ENCODE measurements around the gene GYPC. TPM values are rescaled to one million over a fixed set of nuclear protein-coding genes. Genes with fewer than 3 reads are reported as not detected.

Gene GYPC
- total RNA-seq, 1 donor from 2014 or later: 51.1 TPM

GRCh38 chr2:126649101-126649500 is 6.9 kb upstream of the GYPC start:
- DNase-seq (ENCODE audit: low spot score): no peak

GRCh38 chr2:126650994-126651393 is 5.0 kb upstream of the GYPC start:
- DNase-seq (ENCODE audit: low spot score): no peak

- no peak for DNase-seq (ENCODE audit: low spot score)
These were observed 3.6 kb upstream of the GYPC start for GRCh38 chr2:126652323-126652891.

GRCh38 chr2:126653109-126653508 is 2.8 kb upstream of the GYPC start:
- no peak for DNase-seq (ENCODE audit: low spot score)

GRCh38 chr2:126653761-126654160 is 2.2 kb upstream of the GYPC start:
- no peak for DNase-seq (ENCODE audit: low spot score)

GRCh38 chr2:126655051-126655450 is 907 bp upstream of the GYPC start:
- DNase-seq (ENCODE audit: low spot score): no peak

GRCh38 chr2:126656431-126657147 is 631 bp downstream of the GYPC start:
- DNase-seq (ENCODE audit: low spot score): no peak

GRCh38 chr2:126657148-126657635 is 1.2 kb downstream of the GYPC start:
- DNase-seq (ENCODE audit: low spot score): peak; percentile 70

GRCh38 chr2:126657636-126658318 is 1.8 kb downstream of the GYPC start:
- DNase-seq (ENCODE audit: low spot score): peak; percentile 86

GRCh38 chr2:126658319-126658904 is 2.5 kb downstream of the GYPC start:
- no peak for DNase-seq (ENCODE audit: low spot score)

- peak; percentile 58 for DNase-seq (ENCODE audit: low spot score)
These were observed 3.1 kb downstream of the GYPC start for GRCh38 chr2:126658905-126659561.

- DNase-seq (ENCODE audit: low spot score): no peak
These were observed 3.9 kb downstream of the GYPC start for GRCh38 chr2:126659562-126660467.

- DNase-seq (ENCODE audit: low spot score): no peak
These were observed 5.0 kb downstream of the GYPC start for GRCh38 chr2:126660971-126661370.

- no peak for DNase-seq (ENCODE audit: low spot score)
These were observed 5.9 kb downstream of the GYPC start for GRCh38 chr2:126661702-126662500.

GRCh38 chr2:126662621-126663020 is 6.7 kb downstream of the GYPC start:
- DNase-seq (ENCODE audit: low spot score): no peak

GRCh38 chr2:126663184-126663963 is 7.4 kb downstream of the GYPC start:
- no peak for DNase-seq (ENCODE audit: low spot score)

- no peak for DNase-seq (ENCODE audit: low spot score)
These were observed 8.3 kb downstream of the GYPC start for GRCh38 chr2:126664234-126664633.

- no peak for DNase-seq (ENCODE audit: low spot score)
These were observed 8.7 kb downstream of the GYPC start for GRCh38 chr2:126664639-126665038.

GRCh38 chr2:126665483-126665882 is 9.5 kb downstream of the GYPC start:
- no peak for DNase-seq (ENCODE audit: low spot score)
